Vagina (tissue), 2 donors: Measurements from ENCODE around the gene NKIRAS1. TPM values are rescaled to one million over a fixed set of nuclear protein-coding genes. Genes with fewer than 3 reads are reported as not detected.
"Not testable (repeated sequence)": the region's sequence is repeated elsewhere in the genome, so short reads cannot be mapped to it uniquely, and the experiment has no call there.

ENCODE experiments used
- DNase-seq, 2 donors: peaks; one replicate each; pipeline ENCODE4 v3.0.0-alpha.2; 2017; ENCODE audit errors: extremely low spot score in 2 of 2
- H3K27ac ChIP-seq: fragments of 200-600 bp; sonication (generic); one replicate; pipeline ENCODE4 v1.5.1; 2019
- H3K27me3 ChIP-seq: fragments of 200-600 bp; sonication (generic); one replicate; pipeline ENCODE4 v1.5.1; 2019
- H3K36me3 ChIP-seq, 2 donors: fragments of 200-600 bp; sonication (generic); one replicate each; pipeline ENCODE4 v1.5.1; 2017 to 2019
- H3K4me1 ChIP-seq: fragments of 200-600 bp; sonication (generic); one replicate; pipeline ENCODE4 v1.5.1; 2019
- H3K4me3 ChIP-seq, 2 donors: fragments of 200-600 bp; sonication (generic); 1 replicate in 1 of 2; 2 replicates in 1 of 2; pipeline ENCODE4 v1.5.1; 2016 to 2019
- H3K9me3 ChIP-seq: fragments of 200-600 bp; sonication (generic); one replicate; pipeline ENCODE4 v1.5.1; 2019
- CTCF ChIP-seq, 3 experiments: fragments of 450-650 bp in 2 of 3; fragments of 200-600 bp in 1 of 3; sonication (generic) in 1 of 3; IDR thresholded peaks; one replicate each; pipeline ENCODE4 v1.5.1; 2017 to 2019; ENCODE audit warnings: antibody characterized with exemption in 3 of 3, mild to moderate bottlenecking in 2 of 3, moderate library complexity in 2 of 3
- POLR2A ChIP-seq, 2 donors: fragments of 450-650 bp; IDR thresholded peaks; one replicate each; pipeline ENCODE4 v1.6.1; 2017; ENCODE audit warnings: antibody characterized with exemption in 2 of 2, mild to moderate bottlenecking in 2 of 2, moderate library complexity in 2 of 2
- POLR2AphosphoS5 ChIP-seq, 2 donors: sonication (generic); formaldehyde crosslinking; IDR thresholded peaks; one replicate each; pipeline ENCODE4 v1.9.0; 2017; ENCODE audit warnings: antibody characterized with exemption in 2 of 2, mild to moderate bottlenecking in 2 of 2, low read depth in 1 of 2; ENCODE audit not compliant: insufficient read depth in 1 of 2
- intact Hi-C: fragments of 100-400 bp; cut with DNase I; formaldehyde crosslinking; loops from one replicate; pipeline ENCODE4 v1.15.1; 2023
- total RNA-seq: library from RNA; depleted of rRNA; stranded (reverse); fragments of >200 nt; gene quantifications from one replicate; pipeline ENCODE4 v1.2.3, GENCODE V29; 2016

The NKIRAS1 gene
- total RNA-seq, 1 donor from 2014 or later: 9.1 TPM

DNA sequence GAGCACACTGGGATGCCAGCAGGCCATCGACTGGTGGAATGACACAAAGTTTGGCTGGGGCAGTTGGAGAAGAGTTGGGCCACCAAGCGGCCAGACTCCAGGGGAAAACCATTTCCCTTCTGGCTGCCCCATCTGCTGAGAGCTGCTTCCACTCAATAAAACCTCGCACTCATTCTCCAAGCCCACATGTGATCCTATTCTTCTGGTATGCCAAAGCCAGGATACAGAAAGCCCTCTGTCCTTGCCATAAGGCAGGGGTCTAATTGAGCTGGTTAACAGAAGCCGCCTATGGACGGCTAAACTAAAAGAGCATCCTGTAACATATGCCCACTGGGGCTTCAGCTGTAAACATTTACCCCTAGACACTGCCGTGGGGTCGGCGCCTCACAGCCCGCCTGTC, 55.1 kb downstream of the NKIRAS1 start:
- TF ChIP-seq CTCF (IDR thresholded peaks at IDR 0.05): no peak
- TF ChIP-seq POLR2A (IDR thresholded peaks at IDR 0.05): no peak
- TF ChIP-seq POLR2AphosphoS5 (IDR thresholded peaks at IDR 0.05; ENCODE audit: insufficient read depth in 1 of 2, low read depth in 1 of 2): no peak
- no peak for DNase-seq
- intact Hi-C loops: no loop called here
- H3K4me1 ChIP-seq: peaks cover 55% of the 10 kb centered on the region
- H3K4me3 ChIP-seq: no peak overlapping the region
- H3K9me3 ChIP-seq: no peaks in the 10 kb centered on the region
- H3K36me3 ChIP-seq: no peaks in the 10 kb centered on the region
- no peak overlapping the region for H3K27ac ChIP-seq
- H3K27me3 ChIP-seq: no peaks in the 10 kb centered on the region

GRCh38 chr3:23859839-23860382, 56.9 kb downstream of the NKIRAS1 start:
- H3K4me3 ChIP-seq: no peak overlapping the region
- no peak for DNase-seq
- H3K4me1 ChIP-seq: peaks cover 46% of the 10 kb centered on the region
- no peak for TF ChIP-seq POLR2A (IDR thresholded peaks at IDR 0.05)
- TF ChIP-seq CTCF (IDR thresholded peaks at IDR 0.05): no peak
- TF ChIP-seq POLR2AphosphoS5 (IDR thresholded peaks at IDR 0.05; ENCODE audit: insufficient read depth in 1 of 2, low read depth in 1 of 2): no peak
- H3K27ac ChIP-seq: no peak overlapping the region
- no peaks in the 10 kb centered on the region for H3K9me3 ChIP-seq
- no peaks in the 10 kb centered on the region for H3K36me3 ChIP-seq
- H3K27me3 ChIP-seq: no peaks in the 10 kb centered on the region
- intact Hi-C loops: no loop called here

- peak overlapping the region; percentile 12 for H3K27ac ChIP-seq
- no peak overlapping the region for H3K4me3 ChIP-seq
- no peaks in the 10 kb centered on the region for H3K9me3 ChIP-seq
- no peak for TF ChIP-seq CTCF (IDR thresholded peaks at IDR 0.05)
- TF ChIP-seq POLR2A (IDR thresholded peaks at IDR 0.05): no peak
- TF ChIP-seq POLR2AphosphoS5 (IDR thresholded peaks at IDR 0.05; ENCODE audit: insufficient read depth in 1 of 2, low read depth in 1 of 2): no peak
- H3K4me1 ChIP-seq: peaks cover 42% of the 10 kb centered on the region
- DNase-seq: no peak
- intact Hi-C loops: no loop called here
- H3K36me3 ChIP-seq: no peaks in the 10 kb centered on the region
- H3K27me3 ChIP-seq: no peaks in the 10 kb centered on the region
These were observed 57.6 kb downstream of the NKIRAS1 start for GRCh38 chr3:23859012-23859743.

- no peak for TF ChIP-seq POLR2AphosphoS5 (IDR thresholded peaks at IDR 0.05; ENCODE audit: insufficient read depth in 1 of 2, low read depth in 1 of 2)
- no peak for TF ChIP-seq CTCF (IDR thresholded peaks at IDR 0.05)
These were observed 60.5 kb downstream of the NKIRAS1 start for GRCh38 chr3:23856286-23856685.

GRCh38 chr3:23849462-23849861, 67.3 kb downstream of the NKIRAS1 start:
- H3K4me3 ChIP-seq, H3K27ac ChIP-seq, H3K36me3 ChIP-seq, DNase-seq, H3K9me3 ChIP-seq, H3K4me1 ChIP-seq, H3K27me3 ChIP-seq, intact Hi-C loops: not testable (repeated sequence)

More at GRCh38 chr3:23856286-23856685, 60.5 kb downstream of the NKIRAS1 start:
- intact Hi-C loops: no loop called here
- Histone ChIP-seq H3K4me1 (peaks cover 42% of the 10 kb centered on the region), H3K9me3 (no peaks in the 10 kb centered on the region), H3K27me3 (no peaks in the 10 kb centered on the region), H3K4me3 (no peak overlapping the region), H3K36me3 (no peaks in the 10 kb centered on the region), H3K27ac (no peak overlapping the region)
- DNase-seq: no peak
